Colonic mucosa (tissue), 4 donors: Measurements from ENCODE around the gene NRGN. TPM values are rescaled to one million over a fixed set of nuclear protein-coding genes. Genes with fewer than 3 reads are reported as not detected.
A peak's percentile ranks its signal among the peaks of the same experiment; 100 is the strongest.

Experiments used
- DNase-seq: peaks from one replicate; pipeline ENCODE4 v3.0.0-alpha.2; 2020
- H3K27ac ChIP-seq: fragments of 200-600 bp; one replicate; pipeline ENCODE4 v1.8.0; 2021
- H3K27me3 ChIP-seq: fragments of 200-600 bp; one replicate; pipeline ENCODE4 v1.8.0; 2021
- H3K36me3 ChIP-seq: fragments of 200-600 bp; one replicate; pipeline ENCODE4 v1.8.0; 2021
- H3K4me1 ChIP-seq: fragments of 200-600 bp; one replicate; pipeline ENCODE4 v1.8.0; 2021; ENCODE audit warnings: mild to moderate bottlenecking
- H3K4me3 ChIP-seq: fragments of 200-600 bp; one replicate; pipeline ENCODE4 v1.8.0; 2021
- H3K9ac ChIP-seq, 2 donors: one replicate each; pipeline ENCODE4 v1.7.0; 2013; ENCODE audit warnings: control low read depth in 2 of 2, low read depth in 2 of 2, low read length in 2 of 2
- H3K9me3 ChIP-seq: fragments of 200-600 bp; one replicate; pipeline ENCODE4 v1.8.0; 2021
- intact Hi-C: fragments of 100-400 bp; cut with DNase I; formaldehyde crosslinking; loops from one replicate; pipeline ENCODE4 v1.14.1; 2022
- total RNA-seq, 2 donors: library from RNA; stranded (reverse); fragmentation: NEBNext Ultra II Directional in 1 of 2; extraction: Animal tissue kit (Norgen Biotek cat#: 25700) in 1 of 2; gene quantifications; one replicate each; pipeline ENCODE4 v1.2.1, GENCODE V29; 2021
- TF ChIP-seq, protein P1 (sequence below): fragments of 200-600 bp; IDR thresholded peaks from one replicate; pipeline ENCODE4 v1.8.0; 2022; ENCODE audit warnings: antibody characterized with exemption, mild to moderate bottlenecking
- donor health status: healthy.
- donor health status: DM: no; HTN: no; CAD: no.
- donor health status: DM: no; HTN: no; CAD: no.

Gene NRGN
- total RNA-seq, 2 donors from 2014 or later, result 3.1 to 11.1 TPM

GRCh38 chr11:124745835-124746620, 6.3 kb downstream of the NRGN start:
- intact Hi-C loops, result loop anchor here (5.0 kb wide), 1 partner anchor 74 kb away; the partner anchor contains the start of genes SIAE and SPA17
- peak overlapping the region; percentile 59 to 87 for H3K9ac ChIP-seq
- peaks cover 4% of the 10 kb centered on the region for H3K27me3 ChIP-seq

DNA sequence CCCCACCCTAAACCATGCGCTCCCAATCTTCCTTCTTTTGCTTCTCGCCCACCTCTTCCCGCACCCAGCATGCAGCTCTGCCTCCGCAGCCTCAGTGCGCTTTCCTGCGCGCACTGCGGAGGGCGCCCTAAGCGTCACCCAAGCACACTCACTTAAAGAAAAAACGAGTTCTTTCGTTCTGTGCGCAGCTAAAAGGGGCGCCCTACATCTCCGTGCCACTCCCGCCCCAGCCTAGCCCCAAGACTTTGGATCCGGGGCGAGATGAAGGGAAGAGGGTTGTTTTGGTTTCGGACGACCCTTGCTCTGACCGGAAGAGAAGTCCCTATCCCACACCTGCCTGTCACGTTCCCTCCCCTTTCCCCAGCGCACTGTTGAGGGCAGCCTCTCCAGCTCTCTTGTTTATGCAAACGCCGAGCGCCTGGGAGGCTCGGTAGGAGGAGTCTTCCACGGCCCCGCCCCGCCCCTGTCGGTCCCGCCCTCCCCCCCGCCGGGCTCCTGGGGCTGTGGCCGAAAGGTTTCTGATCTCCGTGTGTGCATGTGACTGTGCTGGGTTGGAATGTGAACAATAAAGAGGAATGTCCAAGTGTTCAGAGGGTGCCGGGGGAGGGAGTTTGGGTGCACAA, 7.0 kb downstream of the NRGN start:
- intact Hi-C loops, result loop anchor here (5.0 kb wide), 1 partner anchor 74 kb away; the partner anchor contains the start of genes SIAE and SPA17
- peaks cover 4% of the 10 kb centered on the region for H3K27me3 ChIP-seq
- H3K9me3 ChIP-seq, result no peaks in the 10 kb centered on the region
- H3K4me1 ChIP-seq, result peaks cover 4% of the 10 kb centered on the region
- DNase-seq, result peak; percentile 95
- no peaks in the 10 kb centered on the region for H3K36me3 ChIP-seq
- TF ChIP-seq, protein P1, sequence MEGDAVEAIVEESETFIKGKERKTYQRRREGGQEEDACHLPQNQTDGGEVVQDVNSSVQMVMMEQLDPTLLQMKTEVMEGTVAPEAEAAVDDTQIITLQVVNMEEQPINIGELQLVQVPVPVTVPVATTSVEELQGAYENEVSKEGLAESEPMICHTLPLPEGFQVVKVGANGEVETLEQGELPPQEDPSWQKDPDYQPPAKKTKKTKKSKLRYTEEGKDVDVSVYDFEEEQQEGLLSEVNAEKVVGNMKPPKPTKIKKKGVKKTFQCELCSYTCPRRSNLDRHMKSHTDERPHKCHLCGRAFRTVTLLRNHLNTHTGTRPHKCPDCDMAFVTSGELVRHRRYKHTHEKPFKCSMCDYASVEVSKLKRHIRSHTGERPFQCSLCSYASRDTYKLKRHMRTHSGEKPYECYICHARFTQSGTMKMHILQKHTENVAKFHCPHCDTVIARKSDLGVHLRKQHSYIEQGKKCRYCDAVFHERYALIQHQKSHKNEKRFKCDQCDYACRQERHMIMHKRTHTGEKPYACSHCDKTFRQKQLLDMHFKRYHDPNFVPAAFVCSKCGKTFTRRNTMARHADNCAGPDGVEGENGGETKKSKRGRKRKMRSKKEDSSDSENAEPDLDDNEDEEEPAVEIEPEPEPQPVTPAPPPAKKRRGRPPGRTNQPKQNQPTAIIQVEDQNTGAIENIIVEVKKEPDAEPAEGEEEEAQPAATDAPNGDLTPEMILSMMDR, result peak; percentile 32
- H3K27ac ChIP-seq, result peak overlapping the region; percentile 67
- peak overlapping the region; percentile 59 to 87 for H3K9ac ChIP-seq
- peak overlapping the region; percentile 34 for H3K4me3 ChIP-seq

More at GRCh38 chr11:124745835-124746620, 6.3 kb downstream of the NRGN start:
- peak; percentile 87 for DNase-seq
- H3K4me1 ChIP-seq, result peaks cover 4% of the 10 kb centered on the region
- TF ChIP-seq, protein P1, result peak; percentile 36
- H3K4me3 ChIP-seq, result peak overlapping the region; percentile 34
- no peaks in the 10 kb centered on the region for H3K9me3 ChIP-seq
- H3K36me3 ChIP-seq, result no peaks in the 10 kb centered on the region
- peak overlapping the region; percentile 67 for H3K27ac ChIP-seq

DNA sequence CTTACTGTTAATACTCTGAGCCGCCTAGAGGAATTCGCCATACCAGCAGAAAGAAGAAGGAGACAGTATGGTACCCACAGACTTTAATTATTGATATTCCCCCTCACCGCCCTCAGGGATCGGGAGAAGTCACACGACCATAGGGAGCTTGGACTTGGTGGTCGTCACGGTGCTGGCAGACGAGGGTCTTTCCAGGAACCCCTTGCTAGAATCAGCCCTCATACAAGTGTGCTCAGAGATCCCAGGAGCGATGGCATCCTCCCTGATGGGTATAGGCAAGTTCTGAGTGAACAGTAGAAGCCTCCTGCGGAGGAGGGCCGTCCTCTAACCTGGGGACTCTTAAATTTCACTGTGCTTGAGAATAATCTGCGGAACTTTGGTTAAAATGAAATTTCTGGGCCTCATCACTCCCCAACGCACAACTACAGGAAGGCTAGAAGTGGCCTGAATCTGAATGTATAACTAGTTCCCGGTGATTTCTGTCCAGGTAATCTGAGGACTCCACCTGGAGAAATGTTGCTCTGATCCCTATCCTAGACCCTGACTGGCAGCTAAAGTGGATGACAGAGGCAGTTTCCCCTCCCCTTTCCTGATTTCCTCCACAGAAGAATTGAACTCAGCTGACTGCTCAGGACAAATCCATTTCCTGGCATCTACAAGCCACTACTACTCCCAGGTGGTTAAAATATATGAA, 7.8 kb downstream of the NRGN start:
- intact Hi-C loops, result loop anchor here (5.0 kb wide), 1 partner anchor 75 kb away; the partner anchor contains the start of genes SIAE and SPA17
- Histone ChIP-seq H3K4me1 (peaks cover 4% of the 10 kb centered on the region), H3K4me3 (no peak overlapping the region), H3K27ac (peak overlapping the region; percentile 67), H3K9ac (peak overlapping the region in 1 of 2 donors; percentile 46), H3K36me3 (no peaks in the 10 kb centered on the region), H3K27me3 (peaks cover 4% of the 10 kb centered on the region), H3K9me3 (no peaks in the 10 kb centered on the region)
- DNase-seq, result no peak
- TF ChIP-seq, protein P1, result no peak

- intact Hi-C loops, result loop anchor here (5.0 kb wide), 1 partner anchor 76 kb away; the partner anchor contains the start of genes SIAE and SPA17
These were observed 8.3 kb downstream of the NRGN start for GRCh38 chr11:124748100-124748418.

More at GRCh38 chr11:124748100-124748418, 8.3 kb downstream of the NRGN start:
- Histone ChIP-seq H3K4me1 (peaks cover 4% of the 10 kb centered on the region), H3K9me3 (no peaks in the 10 kb centered on the region), H3K27me3 (peaks cover 4% of the 10 kb centered on the region), H3K4me3 (no peak overlapping the region), H3K9ac (peak overlapping the region in 1 of 2 donors; percentile 28), H3K27ac (peak overlapping the region; percentile 62), H3K36me3 (no peaks in the 10 kb centered on the region)
- TF ChIP-seq, protein P1, result no peak
- DNase-seq, result no peak
